Stimulated activated CD4-positive, alpha-beta T cell treated with anti-CD3 and anti-CD28 coated beads, Interleukin-4, amount 100 ng/mL, for 1 hour (primary cell): ENCODE measurements around the gene STEAP3.
A peak's percentile ranks its signal among the peaks of the same experiment; 100 is the strongest.

Experiments
- DNase-seq: peaks from one replicate; pipeline ENCODE4 v3.0.0-alpha.2; 2020

STEAP3 gene

GRCh38 chr2:119249311-119249710, 25.7 kb downstream of the STEAP3 start:
- DNase-seq = no peak

DNA sequence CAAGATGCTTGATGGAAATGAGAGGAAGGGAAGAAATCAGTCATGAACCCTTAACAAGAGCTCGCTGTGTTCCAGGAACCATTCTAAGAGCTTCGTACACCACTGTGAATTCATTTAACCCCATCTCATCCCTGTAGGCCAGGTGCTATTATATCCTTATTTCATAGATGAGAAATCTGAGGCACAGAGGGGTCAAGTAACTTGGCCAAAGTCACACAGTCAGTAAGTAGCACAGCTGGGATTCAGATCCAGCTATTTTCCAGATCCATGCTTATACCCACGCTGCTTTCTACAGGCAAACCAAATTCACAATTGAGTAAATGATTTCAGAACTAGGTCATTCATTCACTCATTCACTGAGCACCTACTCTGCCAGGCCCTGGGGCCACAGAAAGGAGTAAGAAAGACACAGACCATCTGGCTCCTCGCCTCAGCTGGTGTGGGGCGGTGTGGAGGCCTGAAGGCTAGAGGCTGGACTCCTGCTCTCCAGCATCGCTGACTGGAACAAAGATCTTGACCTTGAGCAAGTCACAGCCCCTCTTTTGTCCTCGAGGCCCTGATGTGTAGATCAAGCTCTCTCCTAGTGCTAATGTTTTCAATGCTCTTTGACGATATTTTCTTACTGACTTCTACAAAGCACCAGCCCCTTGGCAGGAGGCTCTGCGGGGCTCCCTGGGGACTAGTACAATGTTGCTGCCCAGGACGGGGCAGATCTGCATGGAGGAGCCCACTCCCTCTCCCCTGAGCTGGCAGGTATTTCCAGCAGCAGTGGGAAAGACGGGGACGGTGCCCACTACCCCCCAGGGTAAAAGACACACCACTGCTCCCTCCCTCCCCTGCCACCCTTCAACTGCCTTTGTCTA, 26.5 kb downstream of the STEAP3 start:
- no peak for DNase-seq

DNA sequence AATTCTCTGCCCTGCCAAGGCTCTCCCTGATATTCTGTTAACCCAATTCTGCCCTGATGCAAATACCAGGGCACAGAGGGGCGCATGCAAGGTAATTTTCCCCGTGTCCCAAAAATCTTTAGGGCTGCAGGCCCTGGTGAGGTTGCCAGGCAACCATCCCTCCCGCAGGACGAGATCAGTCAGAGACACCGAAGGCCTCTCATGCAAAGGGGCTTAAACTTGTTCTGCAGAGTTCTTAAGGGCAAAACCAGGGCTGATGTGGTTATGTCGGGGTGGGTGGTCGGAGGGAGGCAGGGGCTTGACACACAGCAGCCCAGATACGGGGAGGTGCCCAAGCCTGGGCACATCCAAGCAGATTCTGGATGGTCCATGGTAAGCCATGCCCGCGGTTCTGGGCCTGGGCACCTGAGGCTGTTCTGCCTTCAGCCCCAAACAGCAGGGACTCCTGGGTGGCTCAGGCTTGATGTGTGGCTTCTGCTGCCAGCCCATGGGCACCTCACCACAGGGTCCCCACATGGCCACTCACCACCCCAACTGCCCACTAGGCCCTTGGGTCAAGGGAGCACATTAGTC, 27.2 kb downstream of the STEAP3 start:
- DNase-seq = no peak

- DNase-seq = no peak
Observed at GRCh38 chr2:119251652-119252051, 28.0 kb downstream of the STEAP3 start.

- DNase-seq = no peak
Observed at GRCh38 chr2:119252186-119253113, 28.8 kb downstream of the STEAP3 start.

DNA sequence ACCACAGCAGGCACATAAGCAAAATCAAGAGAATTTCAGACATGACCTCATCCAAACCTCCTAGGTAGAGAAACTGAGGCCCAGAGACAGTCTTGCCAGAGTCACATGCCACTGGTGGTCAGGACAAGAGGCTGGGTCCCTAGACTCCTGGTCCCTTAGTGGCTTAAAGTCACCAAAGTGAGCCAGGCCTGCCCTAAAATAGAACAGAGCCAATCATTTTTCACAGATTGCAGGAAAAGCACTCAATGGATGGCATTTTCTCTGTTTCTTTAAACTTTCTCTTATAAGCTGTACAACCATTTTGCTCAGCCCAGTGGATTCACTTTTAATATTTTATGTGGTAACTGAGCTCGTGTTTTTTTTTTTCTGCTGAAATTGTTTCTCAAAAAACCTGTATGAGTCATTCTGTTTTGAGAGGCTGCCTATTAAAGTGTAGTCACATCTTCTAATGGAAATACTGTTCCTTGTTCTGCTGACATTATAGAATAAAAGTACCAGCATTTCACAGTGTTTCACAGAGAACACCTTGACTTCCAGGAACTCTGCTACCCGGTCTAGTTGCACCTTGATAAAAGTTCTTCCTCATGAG, 29.6 kb downstream of the STEAP3 start:
- DNase-seq = no peak

- no peak for DNase-seq
Observed at GRCh38 chr2:119253760-119254600, 30.3 kb downstream of the STEAP3 start.

DNA sequence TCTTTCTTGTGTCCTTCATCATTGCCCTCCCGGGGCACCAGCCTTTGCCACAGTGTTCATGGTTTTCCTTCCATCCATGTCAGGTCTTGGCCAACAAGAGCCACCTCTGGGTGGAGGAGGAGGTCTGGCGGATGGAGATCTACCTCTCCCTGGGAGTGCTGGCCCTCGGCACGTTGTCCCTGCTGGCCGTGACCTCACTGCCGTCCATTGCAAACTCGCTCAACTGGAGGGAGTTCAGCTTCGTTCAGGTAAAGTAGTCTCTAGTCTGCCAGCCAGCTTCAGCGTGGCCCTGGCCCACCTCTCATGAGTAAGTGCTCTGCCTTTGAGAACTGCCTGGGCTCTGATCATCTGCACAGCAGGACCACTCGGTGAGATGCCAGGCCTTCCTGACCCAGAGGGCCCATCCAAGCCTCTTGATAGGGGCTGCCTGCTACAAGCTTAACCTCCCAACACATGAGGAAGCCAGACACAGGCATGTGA, 31.0 kb downstream of the STEAP3 start:
- DNase-seq = no peak

GRCh38 chr2:119255760-119256581, 32.3 kb downstream of the STEAP3 start:
- no peak for DNase-seq

GRCh38 chr2:119256582-119256921, 32.9 kb downstream of the STEAP3 start:
- DNase-seq = no peak

DNA sequence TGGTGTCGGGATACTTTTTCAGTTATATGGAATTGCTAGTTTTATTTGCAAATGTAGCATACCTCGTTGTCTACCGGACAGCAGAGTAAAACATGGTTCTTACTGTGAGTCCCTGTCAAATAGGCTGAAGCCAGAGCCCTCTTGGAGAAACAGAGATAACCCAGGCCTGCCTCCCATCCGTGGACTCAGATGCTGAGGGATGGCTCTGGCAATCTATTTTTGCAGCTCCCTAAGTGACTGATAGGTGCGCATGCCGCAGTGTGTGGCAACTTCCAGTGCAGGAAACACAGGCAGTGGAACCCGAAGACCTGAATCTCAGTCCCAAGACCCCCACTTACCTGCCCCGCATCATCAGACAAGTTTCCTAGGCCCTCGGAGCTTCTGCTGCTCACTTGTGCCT, 33.6 kb downstream of the STEAP3 start:
- DNase-seq = no peak

GRCh38 chr2:119259296-119259860, 35.7 kb downstream of the STEAP3 start:
- no peak for DNase-seq

GRCh38 chr2:119260646-119261492, 37.2 kb downstream of the STEAP3 start:
- DNase-seq = no peak

- DNase-seq = no peak
Observed at GRCh38 chr2:119261493-119262225, 38.0 kb downstream of the STEAP3 start.

GRCh38 chr2:119263025-119263424, 39.4 kb downstream of the STEAP3 start:
- DNase-seq = no peak

GRCh38 chr2:119263656-119264055, 40.0 kb downstream of the STEAP3 start:
- no peak for DNase-seq

- DNase-seq = peak; percentile 21
Observed at GRCh38 chr2:119264781-119265692, 41.4 kb downstream of the STEAP3 start.

GRCh38 chr2:119265693-119266066, 42.0 kb downstream of the STEAP3 start:
- DNase-seq = no peak
